CD14-positive monocyte (primary cell): Measurements from ENCODE around the gene RABEP2. TPM values are rescaled to one million over a fixed set of nuclear protein-coding genes. Genes with fewer than 3 reads are reported as not detected.

ENCODE experiments used
- DNase-seq, 3 donors: peaks; one replicate each; pipeline ENCODE4 v3.0.0-alpha.2; 2011 to 2022
- H2AFZ ChIP-seq: 2 replicates; pipeline ENCODE4 v1.6.0; 2012; ENCODE audit warnings: mild to moderate bottlenecking, low read depth, low read length, inconsistent platforms; ENCODE audit not compliant: insufficient read depth, poor library complexity, severe bottlenecking
- H3K27ac ChIP-seq, 2 donors: 1 replicate in 1 of 2; 2 replicates in 1 of 2; pipeline ENCODE4 v1.5.1; 2012 to 2013; ENCODE audit warnings: low read length in 2 of 2, control low read depth in 1 of 2, inconsistent platforms in 1 of 2, low read depth in 1 of 2, mild to moderate bottlenecking in 1 of 2
- H3K27me3 ChIP-seq, 2 donors: one replicate each; pipeline versions ENCODE4 v1.6.0 to v1.6.1; 2011 to 2013; ENCODE audit warnings: low read length in 2 of 2; ENCODE audit not compliant: control insufficient read depth in 2 of 2, insufficient read depth in 2 of 2
- H3K36me3 ChIP-seq, 2 donors: replicated peaks in 1 of 2; 1 replicate in 1 of 2; 2 replicates in 1 of 2; pipeline versions ENCODE4 v1.5.1 to v1.6.1; 2012 to 2013; ENCODE audit warnings: low read length in 2 of 2, control low read depth in 1 of 2, inconsistent platforms in 1 of 2, mild to moderate bottlenecking in 1 of 2; ENCODE audit not compliant: insufficient read depth in 2 of 2, control insufficient read depth in 1 of 2
- H3K4me1 ChIP-seq, 2 donors: 1 replicate in 1 of 2; 2 replicates in 1 of 2; pipeline versions ENCODE4 v1.5.1 to v1.6.1; 2012 to 2013; ENCODE audit warnings: low read length in 2 of 2, control low read depth in 1 of 2, inconsistent platforms in 1 of 2, mild to moderate bottlenecking in 1 of 2, moderate library complexity in 1 of 2; ENCODE audit not compliant: insufficient read depth in 2 of 2, control insufficient read depth in 1 of 2
- H3K4me2 ChIP-seq: replicated peaks from 2 replicates; pipeline ENCODE3; 2012; ENCODE audit warnings: low read length, moderate library complexity, mild to moderate bottlenecking; ENCODE audit not compliant: poor library complexity, severe bottlenecking; ENCODE audit errors: extremely low read depth
- H3K4me3 ChIP-seq, 3 experiments: fragments of 200-600 bp in 1 of 3; sonication (generic) in 1 of 3; replicated peaks in 1 of 3; 1 replicate in 2 of 3; 2 replicates in 1 of 3; pipeline ENCODE4 v1.5.1; 2011 to 2013; ENCODE audit warnings: low read length in 3 of 3, mild to moderate bottlenecking in 3 of 3, control low read depth in 2 of 3, low read depth in 2 of 3, inconsistent platforms in 1 of 3, moderate library complexity in 1 of 3
- H3K79me2 ChIP-seq: 2 replicates; pipeline ENCODE4 v1.6.0; 2012; ENCODE audit warnings: mild to moderate bottlenecking, control low read depth, inconsistent platforms, low read length, moderate library complexity; ENCODE audit not compliant: insufficient read depth
- H3K9ac ChIP-seq: 2 replicates; pipeline ENCODE4 v1.6.0; 2017; ENCODE audit warnings: low read length, mild to moderate bottlenecking; ENCODE audit not compliant: insufficient read depth, poor library complexity, severe bottlenecking
- H3K9me3 ChIP-seq, 2 donors: replicated peaks in 1 of 2; 1 replicate in 1 of 2; 2 replicates in 1 of 2; pipeline versions ENCODE4 v1.5.1 to v1.6.1; 2012 to 2013; ENCODE audit warnings: low read length in 2 of 2, control low read depth in 1 of 2; ENCODE audit not compliant: control insufficient read depth in 1 of 2, insufficient read depth in 1 of 2
- H4K20me1 ChIP-seq: 2 replicates; pipeline ENCODE4 v1.6.0; 2012; ENCODE audit warnings: mild to moderate bottlenecking, low read length, control low read depth, moderate library complexity; ENCODE audit not compliant: insufficient read depth
- H3K27ac Mint-ChIP-seq, 7 donors: one replicate each; pipeline ENCODE4 v1.8.0; 2020; ENCODE audit warnings: mild to moderate bottlenecking in 7 of 7, mixed read lengths in 7 of 7, moderate library complexity in 6 of 7, inconsistent platforms in 2 of 7
- H3K27me3 Mint-ChIP-seq, 3 donors: one replicate each; pipeline ENCODE4 v1.8.0; 2021 to 2022; ENCODE audit warnings: low read depth in 3 of 3, mild to moderate bottlenecking in 3 of 3, mixed read lengths in 3 of 3, moderate library complexity in 3 of 3, inconsistent platforms in 1 of 3
- H3K36me3 Mint-ChIP-seq, 2 donors: one replicate each; pipeline ENCODE4 v1.8.0; 2020; ENCODE audit warnings: mixed read lengths in 2 of 2, inconsistent platforms in 1 of 2, mild to moderate bottlenecking in 1 of 2
- H3K4me1 Mint-ChIP-seq: one replicate; pipeline ENCODE4 v1.8.0; 2020; ENCODE audit warnings: mild to moderate bottlenecking, mixed read lengths
- H3K4me3 Mint-ChIP-seq, 2 donors: one replicate each; pipeline ENCODE4 v1.8.0; 2020; ENCODE audit warnings: mild to moderate bottlenecking in 2 of 2, mixed read lengths in 2 of 2, moderate library complexity in 1 of 2
- H3K9me3 Mint-ChIP-seq, 7 donors: one replicate each; pipeline ENCODE4 v1.8.0; 2020 to 2022; ENCODE audit warnings: mixed read lengths in 7 of 7, mild to moderate bottlenecking in 6 of 7, moderate library complexity in 6 of 7, inconsistent platforms in 2 of 7
- WGBS: methylation state at CpG from one replicate; pipeline ENCODE4 v1.1.5; 2013; ENCODE audit warnings: missing lambda C conversion rate; ENCODE audit not compliant: insufficient coverage; 5-methylcytosine and 5-hydroxymethylcytosine counted together
- intact Hi-C, 2 donors: fragments of 100-400 bp; cut with micrococcal nuclease; formaldehyde crosslinking; loops; one replicate each; pipeline versions ENCODE4 v1.15.0 to v1.15.1; 2023
- polyA plus RNA-seq, 3 donors: library from polyadenylated mRNA; depleted of rRNA in 1 of 3; unstranded in 2 of 3; stranded (reverse) in 1 of 3; fragments of 300-500 nt in 2 of 3; fragments of >200 nt in 1 of 3; fragmentation: Illumina TruSeq in 2 of 3; gene quantifications; 1 replicate in 2 of 3; 2 replicates in 1 of 3; pipeline ENCODE4 v1.2.3, GENCODE V29; 2012 to 2021
- TF ChIP-seq, protein P1 (sequence below): fragments of 200-600 bp; IDR thresholded peaks from one replicate; pipeline ENCODE4 v1.8.0; 2022; ENCODE audit warnings: antibody characterized with exemption, mild to moderate bottlenecking

Gene RABEP2
- polyA plus RNA-seq, 3 donors = 1.9 to 21.6 (median 2.5) TPM

DNA sequence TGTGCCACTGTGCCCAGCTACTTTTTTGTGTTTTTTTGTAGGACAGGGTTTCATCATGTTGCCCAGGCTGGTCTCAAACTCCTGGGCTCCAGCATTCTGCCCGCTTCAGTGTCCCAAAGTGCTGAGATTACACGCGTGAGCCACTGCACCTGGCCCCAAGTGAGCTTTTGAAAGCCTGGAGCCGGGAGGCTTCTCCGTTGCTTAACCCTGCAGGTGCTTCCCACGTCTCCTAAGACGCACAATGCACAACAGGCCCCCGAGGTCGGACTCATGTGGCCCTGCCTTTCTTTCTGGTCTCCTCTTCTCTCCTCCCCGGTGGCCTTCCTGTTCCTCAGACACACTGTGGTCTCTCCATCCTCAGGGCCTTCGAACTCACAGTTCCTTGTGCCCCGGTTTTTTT, 12.5 kb downstream of the RABEP2 start:
- TF ChIP-seq, protein P1, sequence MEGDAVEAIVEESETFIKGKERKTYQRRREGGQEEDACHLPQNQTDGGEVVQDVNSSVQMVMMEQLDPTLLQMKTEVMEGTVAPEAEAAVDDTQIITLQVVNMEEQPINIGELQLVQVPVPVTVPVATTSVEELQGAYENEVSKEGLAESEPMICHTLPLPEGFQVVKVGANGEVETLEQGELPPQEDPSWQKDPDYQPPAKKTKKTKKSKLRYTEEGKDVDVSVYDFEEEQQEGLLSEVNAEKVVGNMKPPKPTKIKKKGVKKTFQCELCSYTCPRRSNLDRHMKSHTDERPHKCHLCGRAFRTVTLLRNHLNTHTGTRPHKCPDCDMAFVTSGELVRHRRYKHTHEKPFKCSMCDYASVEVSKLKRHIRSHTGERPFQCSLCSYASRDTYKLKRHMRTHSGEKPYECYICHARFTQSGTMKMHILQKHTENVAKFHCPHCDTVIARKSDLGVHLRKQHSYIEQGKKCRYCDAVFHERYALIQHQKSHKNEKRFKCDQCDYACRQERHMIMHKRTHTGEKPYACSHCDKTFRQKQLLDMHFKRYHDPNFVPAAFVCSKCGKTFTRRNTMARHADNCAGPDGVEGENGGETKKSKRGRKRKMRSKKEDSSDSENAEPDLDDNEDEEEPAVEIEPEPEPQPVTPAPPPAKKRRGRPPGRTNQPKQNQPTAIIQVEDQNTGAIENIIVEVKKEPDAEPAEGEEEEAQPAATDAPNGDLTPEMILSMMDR = no peak
- Histone ChIP-seq H3K4me2 (no peak overlapping the region), H4K20me1 (no peaks in the 10 kb centered on the region), H3K36me3 (peaks cover 51 to 81% of the 10 kb centered on the region in 2 donors), H3K9ac (no peak overlapping the region), H3K4me3 (no peak overlapping the region), H3K4me1 (no peaks in the 10 kb centered on the region), H2AFZ (no peak overlapping the region), H3K79me2 (no peaks in the 10 kb centered on the region), H3K27me3 (no peaks in the 10 kb centered on the region), H3K9me3 (no peaks in the 10 kb centered on the region), H3K27ac (no peak overlapping the region)
- peaks cover 58 to 82% of the 10 kb centered on the region in 2 donors for H3K36me3 Mint-ChIP-seq
- 90% methylated on average over 12 of the region's 12 CpGs for WGBS
- H3K27me3 Mint-ChIP-seq = peaks cover 0 to 1% (median 1%) of the 10 kb centered on the region in 3 donors
- H3K4me1 Mint-ChIP-seq = no peaks in the 10 kb centered on the region
- DNase-seq = no peak
- peak overlapping the region in 1 of 7 donors; percentile 71 for H3K27ac Mint-ChIP-seq
- intact Hi-C loops = no loop called here
- peaks cover 0 to 3% (median 0%) of the 10 kb centered on the region in 7 donors for H3K9me3 Mint-ChIP-seq
- H3K4me3 Mint-ChIP-seq = no peak overlapping the region

DNA sequence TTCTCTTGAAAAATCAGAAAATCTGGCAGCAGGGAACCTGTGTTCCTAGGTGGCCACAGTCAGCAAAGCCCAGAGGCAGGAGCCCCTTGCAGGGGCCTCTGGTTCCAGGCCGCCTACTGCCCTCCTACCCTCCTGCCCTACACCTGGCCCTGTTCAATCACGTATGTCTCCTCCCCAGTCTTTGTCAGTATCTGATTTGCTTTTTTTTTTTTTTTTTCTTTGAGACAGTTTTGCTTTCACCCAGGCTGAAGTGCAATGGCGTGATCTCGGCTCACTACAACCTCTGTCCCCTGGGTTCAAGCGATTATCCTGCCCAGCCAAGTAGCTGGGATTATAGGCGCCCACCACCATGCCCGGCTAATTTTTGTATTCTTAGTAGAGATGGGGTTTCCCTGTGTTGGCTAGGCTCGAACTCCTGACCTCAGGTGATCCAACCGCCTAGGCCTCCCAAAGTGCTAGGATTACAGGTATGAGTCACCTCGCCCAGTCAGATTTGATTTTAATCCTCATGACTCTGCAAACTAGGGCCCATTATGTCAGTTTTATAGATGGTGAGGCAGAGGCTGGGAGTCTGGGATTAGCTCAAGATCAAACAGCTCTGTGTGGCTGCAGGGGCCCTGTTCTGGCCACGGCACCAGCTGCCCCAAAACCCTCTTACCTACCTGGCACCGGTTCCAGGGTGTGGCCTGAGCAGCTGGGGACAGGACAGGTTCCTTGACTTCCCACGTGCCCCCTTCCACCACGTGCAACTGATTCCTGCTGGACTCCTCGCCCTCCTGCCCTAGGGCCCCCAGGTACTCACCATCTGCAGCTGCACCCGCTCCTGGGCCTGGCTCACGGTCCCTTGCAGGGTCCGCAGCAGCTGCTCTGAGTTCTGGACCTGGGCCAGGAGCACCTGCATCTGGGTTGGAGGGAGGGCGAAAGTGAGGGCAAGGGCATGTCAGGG, 14.7 kb downstream of the RABEP2 start:
- intact Hi-C loops = no loop called here
- H3K9me3 Mint-ChIP-seq = no peaks in the 10 kb centered on the region
- H2AFZ ChIP-seq = no peak overlapping the region
- no peaks in the 10 kb centered on the region for H3K9me3 ChIP-seq
- H3K4me3 Mint-ChIP-seq = no peak overlapping the region
- H4K20me1 ChIP-seq = no peaks in the 10 kb centered on the region
- DNase-seq = no peak
- H3K4me2 ChIP-seq = no peak overlapping the region
- TF ChIP-seq, protein P1 = no peak
- H3K4me1 ChIP-seq = no peaks in the 10 kb centered on the region
- H3K27me3 ChIP-seq = no peaks in the 10 kb centered on the region
- H3K79me2 ChIP-seq = no peaks in the 10 kb centered on the region
- H3K36me3 ChIP-seq = peaks cover 42 to 68% of the 10 kb centered on the region in 2 donors
- H3K27ac ChIP-seq = no peak overlapping the region
- peaks cover 43 to 77% of the 10 kb centered on the region in 2 donors for H3K36me3 Mint-ChIP-seq
- peak overlapping the region in 2 of 7 donors; percentile 22 to 32 for H3K27ac Mint-ChIP-seq
- WGBS = 98% methylated on average over 13 of the region's 19 CpGs
- no peaks in the 10 kb centered on the region for H3K4me1 Mint-ChIP-seq
- H3K27me3 Mint-ChIP-seq = peaks cover 0 to 1% (median 1%) of the 10 kb centered on the region in 3 donors
- H3K4me3 ChIP-seq = no peak overlapping the region
- no peak overlapping the region for H3K9ac ChIP-seq
